ENCODE results near the gene SYS1.

Gene SYS1

DNA sequence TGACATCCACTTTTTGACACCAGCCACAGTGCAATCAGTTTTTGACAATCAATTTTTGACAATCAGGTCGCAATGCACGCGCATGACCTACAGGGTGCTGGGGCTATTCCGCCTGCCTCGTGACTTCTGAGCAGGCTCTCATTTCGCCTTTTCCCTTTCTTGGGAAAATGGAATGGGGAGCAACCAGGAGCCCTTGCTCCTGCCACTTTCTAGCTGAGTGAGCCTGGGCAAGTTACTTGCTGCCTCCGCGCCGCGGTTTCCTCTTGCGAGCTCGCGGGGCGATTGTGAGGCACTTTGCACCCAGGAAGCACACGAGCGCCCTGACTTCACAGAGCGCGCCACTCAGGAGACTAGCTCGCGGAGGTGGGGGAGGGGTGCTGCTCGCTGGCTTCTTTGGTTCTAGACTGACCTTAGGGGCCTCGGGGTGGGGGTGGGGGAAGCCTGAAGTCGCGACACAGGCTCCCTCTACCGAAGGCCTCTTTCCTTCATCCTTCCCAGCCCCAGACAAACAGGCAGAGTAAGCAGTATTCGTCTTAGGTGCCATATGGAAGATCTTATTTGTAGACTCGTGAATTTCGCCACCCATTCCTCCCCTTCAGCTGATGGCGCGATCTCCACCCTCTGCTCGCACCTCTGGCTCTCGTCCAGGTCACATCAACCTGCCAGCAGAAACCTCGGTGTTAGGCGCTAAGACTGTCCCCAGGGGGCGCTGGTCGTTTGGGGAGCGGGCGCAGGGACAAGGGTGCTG lies 10.6 kb downstream of the SYS1 start:
- Histone ChIP-seq H2AFZ (ENCODE audit: low read length) (no peak overlapping the region), H3K79me2 (ENCODE audit: low read length) (no peaks in the 10 kb centered on the region), H3K9me2 (replicated peaks; ENCODE audit: insufficient read depth, low read length) (no peaks in the 10 kb centered on the region), H3K4me1 (ENCODE audit: low read length) (peaks cover 9% of the 10 kb centered on the region), H3K27me3 (replicated peaks; ENCODE audit: insufficient read depth, low read length) (no peaks in the 10 kb centered on the region), H3K4me3 (ENCODE audit: low read length) (no peak overlapping the region; the same call in 1 of the 2 replicates), H3K9ac (ENCODE audit: low read length) (no peak overlapping the region), H3K27ac (ENCODE audit: low read length) (no peak overlapping the region), H4K20me1 (ENCODE audit: insufficient read depth, low read length) (no peaks in the 10 kb centered on the region), H3K36me3 (replicated peaks; ENCODE audit: insufficient read depth, low read length) (no peaks in the 10 kb centered on the region), H3K9me3 (replicated peaks; ENCODE audit: insufficient read depth, low read length) (no peaks in the 10 kb centered on the region), H3F3A (ENCODE audit: insufficient read depth, low read length) (peaks cover 7% of the 10 kb centered on the region), H3K4me2 (ENCODE audit: low read depth, low read length) (peak overlapping the region; percentile 22; the same call in 1 of the 2 replicates)
- DNase-seq: peak; percentile 65
- TF ChIP-seq, protein P1, sequence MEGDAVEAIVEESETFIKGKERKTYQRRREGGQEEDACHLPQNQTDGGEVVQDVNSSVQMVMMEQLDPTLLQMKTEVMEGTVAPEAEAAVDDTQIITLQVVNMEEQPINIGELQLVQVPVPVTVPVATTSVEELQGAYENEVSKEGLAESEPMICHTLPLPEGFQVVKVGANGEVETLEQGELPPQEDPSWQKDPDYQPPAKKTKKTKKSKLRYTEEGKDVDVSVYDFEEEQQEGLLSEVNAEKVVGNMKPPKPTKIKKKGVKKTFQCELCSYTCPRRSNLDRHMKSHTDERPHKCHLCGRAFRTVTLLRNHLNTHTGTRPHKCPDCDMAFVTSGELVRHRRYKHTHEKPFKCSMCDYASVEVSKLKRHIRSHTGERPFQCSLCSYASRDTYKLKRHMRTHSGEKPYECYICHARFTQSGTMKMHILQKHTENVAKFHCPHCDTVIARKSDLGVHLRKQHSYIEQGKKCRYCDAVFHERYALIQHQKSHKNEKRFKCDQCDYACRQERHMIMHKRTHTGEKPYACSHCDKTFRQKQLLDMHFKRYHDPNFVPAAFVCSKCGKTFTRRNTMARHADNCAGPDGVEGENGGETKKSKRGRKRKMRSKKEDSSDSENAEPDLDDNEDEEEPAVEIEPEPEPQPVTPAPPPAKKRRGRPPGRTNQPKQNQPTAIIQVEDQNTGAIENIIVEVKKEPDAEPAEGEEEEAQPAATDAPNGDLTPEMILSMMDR (IDR thresholded peaks at IDR 0.05; ENCODE audit: low read length): peak; percentile 86
- TF ChIP-seq EZH2phosphoT487 (IDR thresholded peaks at IDR 0.05; ENCODE audit: low read length): no peak
- no peak for TF ChIP-seq EZH2 (optimal IDR thresholded peaks at IDR 0.05; ENCODE audit: low read depth, low read length)

DNA sequence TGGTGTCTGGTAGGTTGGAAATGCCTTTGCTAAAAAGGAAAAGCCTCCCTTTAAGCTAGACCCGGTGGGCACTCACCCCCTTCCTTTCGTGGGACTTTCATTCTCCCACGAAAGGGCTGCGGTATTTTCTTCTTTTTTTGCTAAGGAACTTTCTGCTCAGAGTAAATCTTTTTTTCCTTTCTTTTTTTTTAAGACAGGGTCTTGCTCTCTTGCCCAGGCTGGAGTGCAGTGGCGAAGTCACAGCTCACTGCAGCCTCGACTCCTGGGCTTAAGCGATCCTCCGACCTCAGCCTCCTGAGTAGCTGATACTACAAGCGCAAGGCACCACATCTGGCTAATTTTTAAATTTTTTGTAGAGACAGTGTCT lies 11.1 kb downstream of the SYS1 start:
- Histone ChIP-seq H3F3A (ENCODE audit: insufficient read depth, low read length) (peaks cover 2% of the 10 kb centered on the region; the same call in 1 of the 2 replicates), H2AFZ (ENCODE audit: low read length) (no peak overlapping the region), H3K27ac (ENCODE audit: low read length) (no peak overlapping the region), H3K4me3 (ENCODE audit: low read length) (no peak overlapping the region), H3K27me3 (replicated peaks; ENCODE audit: insufficient read depth, low read length) (no peaks in the 10 kb centered on the region), H3K4me1 (ENCODE audit: low read length) (peaks cover 3% of the 10 kb centered on the region), H3K9me2 (replicated peaks; ENCODE audit: insufficient read depth, low read length) (no peaks in the 10 kb centered on the region), H4K20me1 (ENCODE audit: insufficient read depth, low read length) (no peaks in the 10 kb centered on the region), H3K79me2 (ENCODE audit: low read length) (no peaks in the 10 kb centered on the region), H3K9ac (ENCODE audit: low read length) (no peak overlapping the region), H3K4me2 (ENCODE audit: low read depth, low read length) (peak overlapping the region; percentile 22; the same call in 1 of the 2 replicates), H3K9me3 (replicated peaks; ENCODE audit: insufficient read depth, low read length) (no peaks in the 10 kb centered on the region), H3K36me3 (replicated peaks; ENCODE audit: insufficient read depth, low read length) (no peaks in the 10 kb centered on the region)
- TF ChIP-seq, protein P1 (IDR thresholded peaks at IDR 0.05; ENCODE audit: low read length): no peak
- TF ChIP-seq EZH2 (optimal IDR thresholded peaks at IDR 0.05; ENCODE audit: low read depth, low read length): no peak
- TF ChIP-seq EZH2phosphoT487 (IDR thresholded peaks at IDR 0.05; ENCODE audit: low read length): no peak
- no peak for DNase-seq

DNA sequence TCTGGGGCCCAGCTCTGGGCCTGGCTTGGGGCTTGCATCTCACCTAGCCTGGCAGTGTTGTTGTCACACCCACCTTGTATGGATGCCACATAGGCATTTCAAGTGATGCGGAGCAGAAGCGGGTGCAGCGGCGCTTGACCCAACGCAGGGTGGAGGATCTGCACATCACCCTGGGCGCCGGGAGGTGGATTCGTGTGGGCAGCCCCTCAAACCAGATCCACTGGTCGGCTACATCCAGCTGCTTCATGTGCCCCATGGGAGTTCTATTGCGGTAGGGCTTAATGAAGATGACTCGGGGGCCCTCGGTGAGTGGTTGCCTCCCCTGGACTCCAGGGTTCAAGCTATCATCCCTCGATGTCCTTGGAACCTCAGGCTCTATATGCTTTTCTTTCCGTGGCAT lies 12.0 kb downstream of the SYS1 start:
- Histone ChIP-seq H3K4me3 (ENCODE audit: low read length) (no peak overlapping the region), H3K27me3 (replicated peaks; ENCODE audit: insufficient read depth, low read length) (no peaks in the 10 kb centered on the region), H3K4me1 (ENCODE audit: low read length) (no peaks in the 10 kb centered on the region), H3K9me2 (replicated peaks; ENCODE audit: insufficient read depth, low read length) (no peaks in the 10 kb centered on the region), H3F3A (ENCODE audit: insufficient read depth, low read length) (no peaks in the 10 kb centered on the region), H4K20me1 (ENCODE audit: insufficient read depth, low read length) (no peaks in the 10 kb centered on the region), H3K79me2 (ENCODE audit: low read length) (no peaks in the 10 kb centered on the region), H3K9me3 (replicated peaks; ENCODE audit: insufficient read depth, low read length) (no peaks in the 10 kb centered on the region), H3K4me2 (ENCODE audit: low read depth, low read length) (no peak overlapping the region), H3K27ac (ENCODE audit: low read length) (no peak overlapping the region), H3K9ac (ENCODE audit: low read length) (no peak overlapping the region), H2AFZ (ENCODE audit: low read length) (no peak overlapping the region), H3K36me3 (replicated peaks; ENCODE audit: insufficient read depth, low read length) (no peaks in the 10 kb centered on the region)
- TF ChIP-seq EZH2 (optimal IDR thresholded peaks at IDR 0.05; ENCODE audit: low read depth, low read length): no peak
- TF ChIP-seq EZH2phosphoT487 (IDR thresholded peaks at IDR 0.05; ENCODE audit: low read length): no peak
- TF ChIP-seq, protein P1 (IDR thresholded peaks at IDR 0.05; ENCODE audit: low read length): no peak
- DNase-seq: no peak

Measured in MM.1S (cell line).